GM18868 (cell line): ENCODE data around the gene LSM7.

Experiments used
- ATAC-seq: cut with Tn5 transposase; IDR thresholded peaks from one replicate; pipeline ENCODE4 v1.9.1; 2021; ENCODE audit warnings: mild to moderate bottlenecking, moderate library complexity; ENCODE audit not compliant: unreplicated experiment

The LSM7 gene

GRCh38 chr19:2325281-2326046 is 2.9 kb downstream of the LSM7 start:
- no peak for ATAC-seq

- ATAC-seq = no peak
Observed at GRCh38 chr19:2324220-2324948, 4.0 kb downstream of the LSM7 start.

GRCh38 chr19:2323707-2324106 is 4.7 kb downstream of the LSM7 start:
- no peak for ATAC-seq

GRCh38 chr19:2321565-2322283 is 6.7 kb downstream of the LSM7 start:
- no peak for ATAC-seq

- no peak for ATAC-seq
Observed at GRCh38 chr19:2320939-2321338, 7.4 kb downstream of the LSM7 start.

GRCh38 chr19:2320049-2320448 is 8.3 kb downstream of the LSM7 start:
- ATAC-seq = no peak

GRCh38 chr19:2319551-2319950 is 8.8 kb downstream of the LSM7 start:
- ATAC-seq = no peak

- no peak for ATAC-seq
Observed at GRCh38 chr19:2318923-2319322, 9.5 kb downstream of the LSM7 start.

GRCh38 chr19:2317756-2318155 is 10.6 kb downstream of the LSM7 start:
- ATAC-seq = no peak

- ATAC-seq = no peak
Observed at GRCh38 chr19:2317300-2317699, 11.1 kb downstream of the LSM7 start.

GRCh38 chr19:2315818-2316353 is 12.5 kb downstream of the LSM7 start:
- ATAC-seq = no peak

- ATAC-seq = no peak
Observed at GRCh38 chr19:2315121-2315817, 13.1 kb downstream of the LSM7 start.

GRCh38 chr19:2312820-2313501 is 15.4 kb downstream of the LSM7 start:
- ATAC-seq = no peak

GRCh38 chr19:2311093-2311492 is 17.3 kb downstream of the LSM7 start:
- no peak for ATAC-seq

GRCh38 chr19:2309734-2310362 is 18.5 kb downstream of the LSM7 start:
- ATAC-seq = no peak

- no peak for ATAC-seq
Observed at GRCh38 chr19:2308114-2308556, 20.3 kb downstream of the LSM7 start, which contains the start of gene LINGO3. TSS of gene LINGO3 (minus strand) at chr19:2308154. CDS start at chr19:2291776, 16,378 bp downstream.

- no peak for ATAC-seq
Observed at GRCh38 chr19:2307518-2308012, 20.8 kb downstream of the LSM7 start.

- no peak for ATAC-seq
Observed at GRCh38 chr19:2306971-2307370, 21.4 kb downstream of the LSM7 start.

GRCh38 chr19:2306281-2306806 is 22.0 kb downstream of the LSM7 start:
- no peak for ATAC-seq
